Stimulated activated CD8-positive, alpha-beta memory T cell treated with anti-CD3 and anti-CD28 coated beads, Interleukin-7, amount 100 ng/mL, for 48 hours (primary cell): Measurements from ENCODE around the gene KLRC2.
"Not testable (repeated sequence)": the region's sequence is repeated elsewhere in the genome, so short reads cannot be mapped to it uniquely, and the experiment has no call there.

ENCODE experiments used
- DNase-seq, 2 donors: peaks; one replicate each; pipeline ENCODE4 v3.0.0-alpha.2; 2020; ENCODE audit warnings: low read depth in 1 of 2; ENCODE audit errors: extremely low read depth in 1 of 2

The KLRC2 gene

GRCh38 chr12:10435816-10436215 lies at the start of gene KLRC2:
KLRC2 (minus strand) TSS chr12:10436010; CDS start chr12:10435986, 24 bp downstream.
- DNase-seq = not testable (repeated sequence)

- DNase-seq = not testable (repeated sequence)
Observed at GRCh38 chr12:10481901-10482300, 46.1 kb upstream of the KLRC2 start.

GRCh38 chr12:10472808-10473207 lies 37.0 kb upstream of the KLRC2 start:
- not testable (repeated sequence) for DNase-seq

- DNase-seq = no peak
Observed at GRCh38 chr12:10469701-10470100, 33.9 kb upstream of the KLRC2 start.

GRCh38 chr12:10466311-10466710 lies 30.5 kb upstream of the KLRC2 start:
- no peak for DNase-seq

GRCh38 chr12:10457760-10458159 lies 21.9 kb upstream of the KLRC2 start:
- no peak for DNase-seq

GRCh38 chr12:10456856-10457255 lies 21.0 kb upstream of the KLRC2 start:
- no peak for DNase-seq

GRCh38 chr12:10455766-10456165 lies 20.0 kb upstream of the KLRC2 start:
- no peak for DNase-seq

GRCh38 chr12:10454531-10454930 lies 18.7 kb upstream of the KLRC2 start:
- no peak for DNase-seq

- no peak for DNase-seq
Observed at GRCh38 chr12:10453156-10453555, 17.3 kb upstream of the KLRC2 start, which contains the start of gene KLRC1. KLRC1 (minus strand) TSS chr12:10453377; CDS start chr12:10451156, 2,221 bp downstream.

GRCh38 chr12:10448236-10448635 lies 12.4 kb upstream of the KLRC2 start:
- no peak for DNase-seq

- not testable (repeated sequence) for DNase-seq
Observed at GRCh38 chr12:10446052-10446451, 10.2 kb upstream of the KLRC2 start.

- not testable (repeated sequence) for DNase-seq
Observed at GRCh38 chr12:10441144-10441543, 5.3 kb upstream of the KLRC2 start.

GRCh38 chr12:10439608-10440274 lies 3.9 kb upstream of the KLRC2 start:
- not testable (repeated sequence) for DNase-seq

- not testable (repeated sequence) for DNase-seq
Observed at GRCh38 chr12:10437601-10438000, 1.8 kb upstream of the KLRC2 start.

GRCh38 chr12:10430623-10431022 lies 5.2 kb downstream of the KLRC2 start:
- DNase-seq = not testable (repeated sequence)

GRCh38 chr12:10425938-10426337 lies 9.9 kb downstream of the KLRC2 start:
- DNase-seq = not testable (repeated sequence)

- DNase-seq = not testable (repeated sequence)
Observed at GRCh38 chr12:10424260-10424899, 11.4 kb downstream of the KLRC2 start.

- not testable (repeated sequence) for DNase-seq
Observed at GRCh38 chr12:10422159-10422558, 13.7 kb downstream of the KLRC2 start.

- DNase-seq = not testable (repeated sequence)
Observed at GRCh38 chr12:10420334-10420733, 15.5 kb downstream of the KLRC2 start, which contains the start of gene KLRC3. KLRC3 (minus strand) TSS chr12:10420595; CDS start chr12:10420550, 45 bp downstream.

- DNase-seq = no peak
Observed at GRCh38 chr12:10409392-10409791, 26.4 kb downstream of the KLRC2 start, which contains the start of gene KLRC4. KLRC4 (minus strand) TSS chr12:10409757; CDS start chr12:10409575, 182 bp downstream.

GRCh38 chr12:10408842-10409241 lies 27.0 kb downstream of the KLRC2 start:
- no peak for DNase-seq
